NCI-H2196 treated with DMSO at 0.1 percent for 48 hours (cell line): ENCODE measurements around the gene UBC.
"Not testable (repeated sequence)": the region's sequence is repeated elsewhere in the genome, so short reads cannot be mapped to it uniquely, and the experiment has no call there.

Source experiments
- DNase-seq: peaks from one replicate; lab custom pipeline; 2025; ENCODE audit not compliant: unreplicated experiment; lab: John Stamatoyannopoulos, UW

The UBC gene

GRCh38 chr12:124915239-124916236, 1.1 kb upstream of the UBC start:
- no peak for DNase-seq

- no peak for DNase-seq
These were observed 717 bp downstream of the UBC start for GRCh38 chr12:124913474-124914391.

GRCh38 chr12:124912529-124913287, 1.7 kb downstream of the UBC start:
- not testable (repeated sequence) for DNase-seq

- DNase-seq: not testable (repeated sequence)
These were observed 2.9 kb downstream of the UBC start for GRCh38 chr12:124911521-124911920.

GRCh38 chr12:124910561-124911478, 3.6 kb downstream of the UBC start:
- DNase-seq: no peak

GRCh38 chr12:124909831-124910560, 4.5 kb downstream of the UBC start:
- no peak for DNase-seq

- no peak for DNase-seq
These were observed 7.7 kb downstream of the UBC start for GRCh38 chr12:124906606-124907261.

- no peak for DNase-seq
These were observed 9.9 kb downstream of the UBC start for GRCh38 chr12:124904306-124905098.

- DNase-seq: no peak
These were observed 11.5 kb downstream of the UBC start for GRCh38 chr12:124902916-124903315.

- no peak for DNase-seq
These were observed 13.4 kb downstream of the UBC start for GRCh38 chr12:124901003-124901402.

- not testable (repeated sequence) for DNase-seq
These were observed 14.1 kb downstream of the UBC start for GRCh38 chr12:124900345-124900795.

GRCh38 chr12:124898923-124899294, 15.5 kb downstream of the UBC start:
- DNase-seq: no peak

GRCh38 chr12:124898200-124898922, 16.1 kb downstream of the UBC start:
- no peak for DNase-seq

GRCh38 chr12:124896461-124896860, 18.0 kb downstream of the UBC start:
- no peak for DNase-seq

GRCh38 chr12:124893792-124894516, 20.5 kb downstream of the UBC start:
- no peak for DNase-seq

GRCh38 chr12:124888260-124888659, 26.2 kb downstream of the UBC start:
- no peak for DNase-seq
